Measurements from ENCODE around the gene ETNPPL.

DNA sequence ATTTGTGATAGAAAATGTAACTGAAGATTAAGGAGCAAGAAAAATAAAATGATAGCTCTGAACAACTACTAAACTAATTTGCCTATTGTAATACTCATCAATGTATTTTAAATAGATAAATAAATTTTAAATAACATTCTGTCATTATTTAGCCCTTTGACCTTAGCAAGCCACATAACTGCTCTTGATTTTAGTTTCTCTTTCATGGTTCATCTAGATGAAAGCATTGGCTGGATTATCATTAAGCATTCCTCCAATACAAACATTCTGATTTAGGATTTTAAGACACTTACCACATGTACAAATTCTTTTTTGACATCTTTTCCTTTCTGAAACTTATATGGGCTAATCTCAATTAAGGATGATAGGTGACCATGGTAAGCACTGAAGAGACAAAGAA lies 8.5 kb downstream of the ETNPPL start:
- TF ChIP-seq, protein P1, sequence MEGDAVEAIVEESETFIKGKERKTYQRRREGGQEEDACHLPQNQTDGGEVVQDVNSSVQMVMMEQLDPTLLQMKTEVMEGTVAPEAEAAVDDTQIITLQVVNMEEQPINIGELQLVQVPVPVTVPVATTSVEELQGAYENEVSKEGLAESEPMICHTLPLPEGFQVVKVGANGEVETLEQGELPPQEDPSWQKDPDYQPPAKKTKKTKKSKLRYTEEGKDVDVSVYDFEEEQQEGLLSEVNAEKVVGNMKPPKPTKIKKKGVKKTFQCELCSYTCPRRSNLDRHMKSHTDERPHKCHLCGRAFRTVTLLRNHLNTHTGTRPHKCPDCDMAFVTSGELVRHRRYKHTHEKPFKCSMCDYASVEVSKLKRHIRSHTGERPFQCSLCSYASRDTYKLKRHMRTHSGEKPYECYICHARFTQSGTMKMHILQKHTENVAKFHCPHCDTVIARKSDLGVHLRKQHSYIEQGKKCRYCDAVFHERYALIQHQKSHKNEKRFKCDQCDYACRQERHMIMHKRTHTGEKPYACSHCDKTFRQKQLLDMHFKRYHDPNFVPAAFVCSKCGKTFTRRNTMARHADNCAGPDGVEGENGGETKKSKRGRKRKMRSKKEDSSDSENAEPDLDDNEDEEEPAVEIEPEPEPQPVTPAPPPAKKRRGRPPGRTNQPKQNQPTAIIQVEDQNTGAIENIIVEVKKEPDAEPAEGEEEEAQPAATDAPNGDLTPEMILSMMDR (IDR thresholded peaks at IDR 0.05) = no peak
- TF ChIP-seq POLR2A (IDR thresholded peaks at IDR 0.05) = no peak
